HepG2 (cell line): ENCODE data around the gene PRRT2. TPM values are rescaled to one million over a fixed set of nuclear protein-coding genes. Genes with fewer than 3 reads are reported as not detected.

Experiments used
- ATAC-seq: fragments of 200-7000 bp; cut with Tn5 transposase; 3 replicates; pipeline ENCODE4 v1.9.1; 2020; ENCODE audit warnings: mild to moderate bottlenecking, moderate library complexity
- BruUV-seq: library from RNA; stranded (reverse); fragments of 400-500 nt; replicated peaks from 2 replicates; lab custom pipeline; 2021; lab: Mats Ljungman, UMichigan
- CTCF ChIA-PET: fragments of 300-600 bp; formaldehyde crosslinking; extraction: SDS; loops from one replicate; lab custom pipeline; 2021; ENCODE audit warnings: low total read pairs, inconsistent platforms, low intra/inter-chr PET ratio; lab: Yijun Ruan, JAX
- POLR2A ChIA-PET: fragments of 350-600 bp; sonication (Branson Sonifier 250); formaldehyde crosslinking; loops from one replicate; lab custom pipeline; 2020; ENCODE audit warnings: antibody characterized with exemption, inconsistent platforms; lab: Yijun Ruan, JAX
- DNase-seq: peaks from one replicate; pipeline ENCODE4 v3.0.0-alpha.2; 2015; ENCODE audit warnings: low spot score
- FAIRE-seq: peaks from 3 replicates; lab custom pipeline; 2011; peaks lifted over from hg19 to GRCh38; lab: Jason Lieb, UNC
- H2AFZ ChIP-seq: one replicate; pipeline ENCODE4 v1.6.1; 2011; ENCODE audit warnings: low read length, inconsistent platforms
- H3K27ac ChIP-seq: fragments of 300-600 bp; 3 replicates; pipeline ENCODE4 v1.8.0; 2011; ENCODE audit warnings: mixed run types, mild to moderate bottlenecking, mixed read lengths, low read length, inconsistent platforms; ENCODE audit not compliant: insufficient read depth; ENCODE audit errors: extremely low read length
- H3K27me3 ChIP-seq, 2 experiments: fragments of 200-600 bp in 1 of 2; 2 replicates in 1 of 2; 3 replicates in 1 of 2; pipeline versions ENCODE4 v1.6.0 to v1.8.0; 2011; ENCODE audit warnings: low read length in 2 of 2, mild to moderate bottlenecking in 2 of 2, moderate library complexity in 2 of 2, inconsistent platforms in 1 of 2; ENCODE audit not compliant: insufficient read depth in 2 of 2, control insufficient read depth in 1 of 2
- H3K36me3 ChIP-seq, 2 experiments: fragments of 200-600 bp in 1 of 2; replicated peaks in 1 of 2; 2 replicates in 1 of 2; 3 replicates in 1 of 2; pipeline versions ENCODE4 v1.5.1 to v1.8.0; 2011; ENCODE audit warnings: low read length in 2 of 2, inconsistent platforms in 1 of 2; ENCODE audit not compliant: insufficient read depth in 2 of 2, control insufficient read depth in 1 of 2
- H3K4me1 ChIP-seq: 2 replicates; pipeline ENCODE4 v1.5.1; 2012; ENCODE audit warnings: low read length, inconsistent platforms; ENCODE audit not compliant: insufficient read depth
- H3K4me2 ChIP-seq: 2 replicates; pipeline ENCODE4 v1.6.0; 2011; ENCODE audit warnings: low read depth, low read length, inconsistent platforms
- H3K4me3 ChIP-seq, 3 experiments: fragments of 200-600 bp in 1 of 3; sonication (generic), shearing (Covaris generic) in 1 of 3; replicated peaks in 1 of 3; 2 replicates each; pipeline ENCODE4 v1.5.1; 2011 to 2016; ENCODE audit warnings: low read length in 3 of 3, inconsistent platforms in 2 of 3, low read depth in 2 of 3, mild to moderate bottlenecking in 2 of 3, control low read depth in 1 of 3, mixed read lengths in 1 of 3; ENCODE audit not compliant: insufficient read depth in 1 of 3
- H3K79me2 ChIP-seq: one replicate; pipeline ENCODE4 v1.6.1; 2011; ENCODE audit warnings: low read length, inconsistent platforms; ENCODE audit not compliant: insufficient read depth
- H3K9ac ChIP-seq: 2 replicates; pipeline ENCODE4 v1.6.0; 2011; ENCODE audit warnings: mild to moderate bottlenecking, low read depth, low read length, inconsistent platforms; ENCODE audit not compliant: insufficient read depth
- H3K9me3 ChIP-seq: 2 replicates; pipeline ENCODE4 v1.5.1; 2012; ENCODE audit warnings: mild to moderate bottlenecking, low read length
- H4K20me1 ChIP-seq: 2 replicates; pipeline ENCODE4 v1.6.0; 2011; ENCODE audit warnings: inconsistent platforms, mild to moderate bottlenecking, low read length, moderate library complexity; ENCODE audit not compliant: insufficient read depth
- CBX5 ChIP-seq: sonication (generic); formaldehyde crosslinking; IDR thresholded peaks from 2 replicates; pipeline ENCODE4 v1.4.0; 2020; ENCODE audit warnings: missing genetic modification reagents, borderline replicate concordance
- CREB1 ChIP-seq, 2 experiments: fragments of 450-650 bp in 1 of 2; IDR thresholded peaks; 2 replicates each; pipeline ENCODE4 v1.6.1; 2016 to 2017; ENCODE audit warnings: control low read depth in 1 of 2, mild to moderate bottlenecking in 1 of 2, missing compliant biosample characterization in 1 of 2, missing genetic modification characterization in 1 of 2
- RELA ChIP-seq: sonication (generic); formaldehyde crosslinking; IDR thresholded peaks from 2 replicates; pipeline ENCODE4 v1.4.0; 2020; ENCODE audit warnings: missing genetic modification reagents
- REXO4 ChIP-seq: sonication (generic); formaldehyde crosslinking; IDR thresholded peaks from 2 replicates; pipeline ENCODE4 v1.8.0; 2022; ENCODE audit warnings: missing genetic modification reagents, mild to moderate bottlenecking, borderline replicate concordance
- SMARCE1 ChIP-seq: fragments of 450-650 bp; IDR thresholded peaks from 2 replicates; pipeline ENCODE4 v1.6.1; 2017; ENCODE audit warnings: borderline replicate concordance
- ZFP82 ChIP-seq: sonication (generic); formaldehyde crosslinking; IDR thresholded peaks from 2 replicates; pipeline ENCODE4 v1.5.1; 2020; ENCODE audit warnings: mild to moderate bottlenecking, missing genetic modification reagents, borderline replicate concordance
- ZNF12 ChIP-seq: sonication (generic); formaldehyde crosslinking; IDR thresholded peaks from 2 replicates; pipeline ENCODE4 v1.5.0; 2020; ENCODE audit warnings: missing genetic modification reagents
- ZNF234 ChIP-seq: sonication (generic); formaldehyde crosslinking; conservative IDR thresholded peaks from 2 replicates; pipeline ENCODE4 v1.5.1; 2020; ENCODE audit warnings: mild to moderate bottlenecking, missing genetic modification reagents
- ZNF343 ChIP-seq: sonication (generic); formaldehyde crosslinking; IDR thresholded peaks from 2 replicates; pipeline ENCODE4 v1.4.0; 2020; ENCODE audit warnings: mild to moderate bottlenecking, missing genetic modification reagents
- WGBS: methylation state at CpG from one replicate; pipeline ENCODE4 v1.1.6; 2017; ENCODE audit warnings: low lambda C conversion rate; 5-methylcytosine and 5-hydroxymethylcytosine counted together
- in situ Hi-C: cut with HindIII; loops from 2 replicates; pipeline ENCODE4 v1.10.0; 2017; ENCODE audit warnings: low pct_unique_long_range_greater_than_20kb; ENCODE audit not compliant: extremely low pct_ligation_motif_present
- intact Hi-C: fragments of 100-400 bp; cut with micrococcal nuclease; formaldehyde crosslinking; loops from one replicate; pipeline ENCODE4 v1.10.0; 2022; ENCODE audit not compliant: unreplicated experiment
- polyA plus RNA-seq, 8 experiments: library from polyadenylated mRNA; depleted of rRNA in 3 of 8; stranded (reverse) in 7 of 8; unstranded in 1 of 8; fragments of >200 nt; fragmentation: Illumina TruSeq in 4 of 8; extraction: Trizol in 4 of 8; gene quantifications; 2 replicates each; pipeline versions ENCODE4 v1.2.1 to v1.2.3, GENCODE V29; 2011 to 2016; ENCODE audit warnings: low read depth in 4 of 8, missing spikeins in 1 of 8, mixed read lengths in 1 of 8; ENCODE audit not compliant: insufficient read depth in 1 of 8
- total RNA-seq, 5 experiments: library from RNA; depleted of rRNA; stranded (reverse); fragments of >200 nt; fragmentation: Illumina TruSeq; extraction: Trizol; gene quantifications; 2 replicates each; pipeline ENCODE4 v1.2.3, GENCODE V29; 2016; ENCODE audit warnings: low read depth in 1 of 5
- TF ChIP-seq, protein P1 (sequence below): sonication (generic); formaldehyde crosslinking; IDR thresholded peaks from 2 replicates; pipeline ENCODE4 v1.4.0; 2020; ENCODE audit warnings: missing genetic modification reagents
- TF ChIP-seq, protein P2 (sequence below): sonication (generic); formaldehyde crosslinking; IDR thresholded peaks from 2 replicates; pipeline ENCODE4 v1.5.0; 2020; ENCODE audit warnings: mild to moderate bottlenecking, missing genetic modification reagents

PRRT2 gene
- total and polyA plus RNA-seq, 2 of the 13 experiments (the other 11 are each of a cell fraction or from before 2014, with no cell fraction given) = 0.51 to 1.1 TPM

DNA sequence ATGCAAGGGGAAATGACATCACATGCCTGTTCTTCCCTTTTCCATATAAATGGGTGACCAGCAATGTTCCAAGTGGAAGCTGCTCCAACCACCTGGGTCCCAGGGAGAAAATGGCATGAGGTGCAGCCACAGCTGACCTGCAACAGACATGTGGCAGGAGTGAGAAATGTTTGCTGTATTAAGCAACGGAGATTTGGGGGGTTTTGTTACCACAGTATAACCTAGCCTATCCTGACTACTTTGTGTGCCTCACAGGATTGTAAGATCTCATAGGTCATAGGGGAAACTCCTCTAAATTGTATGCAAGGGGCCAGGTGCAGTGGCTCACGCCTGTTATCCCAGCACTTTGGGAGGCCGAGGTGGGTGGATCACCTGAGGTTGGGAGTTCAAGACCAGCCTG lies 39.0 kb downstream of the PRRT2 start:
- ATAC-seq (no peak), FAIRE-seq (no peak), DNase-seq (no peak)
- BruUV-seq = no TSS peak
- in situ Hi-C loops = no loop called here
- H3K4me3 ChIP-seq = no peak overlapping the region
- H3K79me2 ChIP-seq = no peaks in the 10 kb centered on the region
- H4K20me1 ChIP-seq = no peaks in the 10 kb centered on the region
- no peak overlapping the region for H3K9ac ChIP-seq
- no peak overlapping the region for H2AFZ ChIP-seq
- H3K27ac ChIP-seq = no peak overlapping the region
- ChIA-PET CTCF (no interaction called here), POLR2A (interaction anchor here (0.7 to 5.0 kb wide), 2 partner anchors 44 to 64 kb away, joined by 3 to 37 read pairs; partner anchors contain the start of gene MAZ)
- H3K36me3 ChIP-seq = peaks cover 3% of the 10 kb centered on the region in 2 experiments; a peak in 1 of 5 replicates
- no peak overlapping the region for H3K4me2 ChIP-seq
- H3K27me3 ChIP-seq = no peaks in the 10 kb centered on the region
- WGBS = 80% methylated on average over 3 of the region's 3 CpGs
- intact Hi-C loops = no loop called here
- no peaks in the 10 kb centered on the region for H3K4me1 ChIP-seq
- no peaks in the 10 kb centered on the region for H3K9me3 ChIP-seq
- TF ChIP-seq ZNF12 (CRISPR knock-in tag) (peak; percentile 91; the same call in 1 of the 2 replicates), CREB1 (IDR thresholded peaks at IDR 0.05) (0 out of 2 replicates have a peak, but pooled peaks have one; percentile 13), CREB1 (CRISPR knock-in tag; IDR thresholded peaks at IDR 0.05) (no peak), SMARCE1 (no peak)

DNA sequence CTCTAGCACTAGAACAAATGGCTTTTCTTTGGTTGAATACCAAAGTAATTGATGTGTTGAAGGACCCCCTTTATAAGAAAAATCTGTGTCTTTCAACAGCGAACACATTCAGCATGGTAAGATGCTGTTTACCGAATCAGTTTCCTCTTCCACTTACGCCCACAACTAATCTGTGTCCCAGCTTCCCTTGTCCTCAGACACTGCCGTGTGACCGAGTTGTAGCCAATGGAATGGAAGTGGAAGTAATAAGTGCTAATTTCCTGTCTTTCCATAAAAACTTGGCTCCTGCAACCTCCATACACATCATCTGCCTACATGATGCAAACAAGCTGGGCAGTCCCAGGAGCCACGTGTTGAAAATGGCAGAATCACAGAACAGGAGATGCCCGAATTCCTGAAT lies 40.7 kb downstream of the PRRT2 start:
- in situ Hi-C loops (no loop called here), intact Hi-C loops (no loop called here)
- ATAC-seq (no peak), FAIRE-seq (no peak), DNase-seq (no peak)
- Histone ChIP-seq H3K4me2 (no peak overlapping the region), H3K79me2 (no peaks in the 10 kb centered on the region), H3K4me3 (no peak overlapping the region), H2AFZ (no peak overlapping the region), H3K4me1 (no peaks in the 10 kb centered on the region), H3K36me3 (no peaks in the 10 kb centered on the region), H3K27ac (no peak overlapping the region), H3K9ac (no peak overlapping the region), H3K27me3 (no peaks in the 10 kb centered on the region), H4K20me1 (no peaks in the 10 kb centered on the region), H3K9me3 (no peaks in the 10 kb centered on the region)
- no TSS peak for BruUV-seq
- ChIA-PET CTCF (no interaction called here), POLR2A (interaction anchor here (0.9 kb wide), 1 partner anchor 36 kb away, joined by 3 read pairs; no protein-coding TSS in a partner anchor)
- WGBS = 69% methylated on average over 7 of the region's 7 CpGs
- TF ChIP-seq CBX5 = no peak
- TF ChIP-seq REXO4 (CRISPR knock-in tag) = no peak
- TF ChIP-seq, protein P1, sequence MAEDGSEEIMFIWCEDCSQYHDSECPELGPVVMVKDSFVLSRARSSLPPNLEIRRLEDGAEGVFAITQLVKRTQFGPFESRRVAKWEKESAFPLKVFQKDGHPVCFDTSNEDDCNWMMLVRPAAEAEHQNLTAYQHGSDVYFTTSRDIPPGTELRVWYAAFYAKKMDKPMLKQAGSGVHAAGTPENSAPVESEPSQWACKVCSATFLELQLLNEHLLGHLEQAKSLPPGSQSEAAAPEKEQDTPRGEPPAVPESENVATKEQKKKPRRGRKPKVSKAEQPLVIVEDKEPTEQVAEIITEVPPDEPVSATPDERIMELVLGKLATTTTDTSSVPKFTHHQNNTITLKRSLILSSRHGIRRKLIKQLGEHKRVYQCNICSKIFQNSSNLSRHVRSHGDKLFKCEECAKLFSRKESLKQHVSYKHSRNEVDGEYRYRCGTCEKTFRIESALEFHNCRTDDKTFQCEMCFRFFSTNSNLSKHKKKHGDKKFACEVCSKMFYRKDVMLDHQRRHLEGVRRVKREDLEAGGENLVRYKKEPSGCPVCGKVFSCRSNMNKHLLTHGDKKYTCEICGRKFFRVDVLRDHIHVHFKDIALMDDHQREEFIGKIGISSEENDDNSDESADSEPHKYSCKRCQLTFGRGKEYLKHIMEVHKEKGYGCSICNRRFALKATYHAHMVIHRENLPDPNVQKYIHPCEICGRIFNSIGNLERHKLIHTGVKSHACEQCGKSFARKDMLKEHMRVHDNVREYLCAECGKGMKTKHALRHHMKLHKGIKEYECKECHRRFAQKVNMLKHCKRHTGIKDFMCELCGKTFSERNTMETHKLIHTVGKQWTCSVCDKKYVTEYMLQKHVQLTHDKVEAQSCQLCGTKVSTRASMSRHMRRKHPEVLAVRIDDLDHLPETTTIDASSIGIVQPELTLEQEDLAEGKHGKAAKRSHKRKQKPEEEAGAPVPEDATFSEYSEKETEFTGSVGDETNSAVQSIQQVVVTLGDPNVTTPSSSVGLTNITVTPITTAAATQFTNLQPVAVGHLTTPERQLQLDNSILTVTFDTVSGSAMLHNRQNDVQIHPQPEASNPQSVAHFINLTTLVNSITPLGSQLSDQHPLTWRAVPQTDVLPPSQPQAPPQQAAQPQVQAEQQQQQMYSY (CRISPR knock-in tag) = no peak
- TF ChIP-seq, protein P2, sequence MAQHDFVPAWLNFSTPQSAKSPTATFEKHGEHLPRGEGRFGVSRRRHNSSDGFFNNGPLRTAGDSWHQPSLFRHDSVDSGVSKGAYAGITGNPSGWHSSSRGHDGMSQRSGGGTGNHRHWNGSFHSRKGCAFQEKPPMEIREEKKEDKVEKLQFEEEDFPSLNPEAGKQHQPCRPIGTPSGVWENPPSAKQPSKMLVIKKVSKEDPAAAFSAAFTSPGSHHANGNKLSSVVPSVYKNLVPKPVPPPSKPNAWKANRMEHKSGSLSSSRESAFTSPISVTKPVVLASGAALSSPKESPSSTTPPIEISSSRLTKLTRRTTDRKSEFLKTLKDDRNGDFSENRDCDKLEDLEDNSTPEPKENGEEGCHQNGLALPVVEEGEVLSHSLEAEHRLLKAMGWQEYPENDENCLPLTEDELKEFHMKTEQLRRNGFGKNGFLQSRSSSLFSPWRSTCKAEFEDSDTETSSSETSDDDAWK (CRISPR knock-in tag) = no peak
- no peak for TF ChIP-seq ZFP82 (CRISPR knock-in tag)
- TF ChIP-seq RELA (CRISPR knock-in tag) = no peak
- no peak for TF ChIP-seq ZNF234 (CRISPR knock-in tag)
- no peak for TF ChIP-seq ZNF343 (CRISPR knock-in tag)
